Astrocyte of the hippocampus (primary cell): ENCODE measurements around the gene ITGAX.
"Not testable (repeated sequence)": the region's sequence is repeated elsewhere in the genome, so short reads cannot be mapped to it uniquely, and the experiment has no call there.

Source experiments
- DNase-seq: peaks from one replicate; pipeline ENCODE4 v3.0.0; 2011; ENCODE audit warnings: low read depth, low spot score

ITGAX gene

GRCh38 chr16:31354394-31355291 is at the start of gene ITGAX:
TSS of gene ITGAX (plus strand) at chr16:31355176. CDS start at chr16:31355255, 79 bp downstream.
- peak; percentile 7 for DNase-seq

GRCh38 chr16:31305219-31305618 is 49.8 kb upstream of the ITGAX start:
- no peak for DNase-seq

DNA sequence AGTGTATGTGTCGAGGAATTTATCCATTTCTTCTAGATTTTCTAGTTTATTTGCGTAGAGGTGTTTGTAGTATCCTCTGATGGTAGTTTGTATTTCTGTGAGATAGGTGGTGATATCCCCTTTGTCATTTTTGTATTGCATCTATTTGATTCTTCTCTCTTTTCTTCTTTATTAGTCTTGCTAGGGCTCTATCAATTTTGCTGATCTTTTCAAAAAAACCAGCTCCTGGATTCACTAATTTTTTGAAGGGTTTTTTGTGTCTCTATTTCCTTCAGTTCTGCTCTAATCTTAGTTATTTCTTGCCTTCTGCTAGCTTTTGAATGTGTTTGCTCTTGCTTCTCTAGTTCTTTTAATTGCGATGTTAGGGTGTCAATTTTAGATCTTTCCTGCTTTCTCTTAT is 46.6 kb upstream of the ITGAX start:
- not testable (repeated sequence) for DNase-seq

GRCh38 chr16:31322500-31322899 is 32.5 kb upstream of the ITGAX start:
- no peak for DNase-seq

GRCh38 chr16:31323959-31324629 is 30.9 kb upstream of the ITGAX start:
- no peak for DNase-seq

GRCh38 chr16:31325171-31325570 is 29.8 kb upstream of the ITGAX start:
- DNase-seq = no peak

GRCh38 chr16:31327646-31328225 is 27.2 kb upstream of the ITGAX start:
- DNase-seq = no peak

- no peak for DNase-seq
These were observed 26.5 kb upstream of the ITGAX start for GRCh38 chr16:31328322-31329052.

GRCh38 chr16:31329671-31330552 is 25.1 kb upstream of the ITGAX start:
- DNase-seq = no peak

- no peak for DNase-seq
These were observed 24.5 kb upstream of the ITGAX start for GRCh38 chr16:31330553-31330890.

DNA sequence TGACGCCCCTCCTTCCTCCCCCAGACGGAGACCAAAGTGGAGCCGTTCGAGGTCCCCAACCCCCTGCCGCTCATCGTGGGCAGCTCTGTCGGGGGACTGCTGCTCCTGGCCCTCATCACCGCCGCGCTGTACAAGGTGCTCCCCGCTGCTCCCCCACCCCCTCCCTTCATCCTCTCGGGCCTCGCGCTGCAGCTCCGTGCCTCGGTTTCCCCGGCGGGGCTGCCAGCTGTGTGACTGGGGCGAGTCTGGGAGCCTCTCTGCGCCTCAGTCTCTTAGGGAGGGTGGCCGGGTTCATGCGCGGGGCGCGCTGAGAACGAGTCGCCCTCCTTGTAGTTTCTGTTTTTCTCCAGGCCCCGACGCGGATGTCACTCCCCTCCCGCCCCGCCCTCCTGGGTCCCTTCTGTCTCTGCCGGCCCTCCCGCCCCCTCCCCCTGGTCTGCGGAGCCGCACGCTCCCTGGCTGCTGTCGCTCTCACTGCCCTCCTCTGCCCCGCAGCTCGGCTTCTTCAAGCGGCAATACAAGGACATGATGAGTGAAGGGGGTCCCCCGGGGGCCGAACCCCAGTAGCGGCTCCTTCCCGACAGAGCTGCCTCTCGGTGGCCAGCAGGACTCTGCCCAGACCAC is 23.7 kb upstream of the ITGAX start:
- DNase-seq = no peak

- DNase-seq = no peak
These were observed 23.1 kb upstream of the ITGAX start for GRCh38 chr16:31331807-31332301.

DNA sequence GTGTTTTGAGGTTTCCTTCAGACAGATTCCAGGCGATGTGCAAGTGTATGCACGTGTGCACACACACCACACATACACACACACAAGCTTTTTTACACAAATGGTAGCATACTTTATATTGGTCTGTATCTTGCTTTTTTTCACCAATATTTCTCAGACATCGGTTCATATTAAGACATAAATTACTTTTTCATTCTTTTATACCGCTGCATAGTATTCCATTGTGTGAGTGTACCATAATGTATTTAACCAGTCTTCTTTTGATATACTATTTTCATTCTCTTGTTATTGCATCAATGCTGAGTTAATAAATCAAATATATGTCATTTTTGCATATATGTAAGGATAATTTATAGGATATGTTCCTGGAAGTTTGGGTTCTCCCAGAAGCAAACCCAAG is 22.4 kb upstream of the ITGAX start:
- no peak for DNase-seq

DNA sequence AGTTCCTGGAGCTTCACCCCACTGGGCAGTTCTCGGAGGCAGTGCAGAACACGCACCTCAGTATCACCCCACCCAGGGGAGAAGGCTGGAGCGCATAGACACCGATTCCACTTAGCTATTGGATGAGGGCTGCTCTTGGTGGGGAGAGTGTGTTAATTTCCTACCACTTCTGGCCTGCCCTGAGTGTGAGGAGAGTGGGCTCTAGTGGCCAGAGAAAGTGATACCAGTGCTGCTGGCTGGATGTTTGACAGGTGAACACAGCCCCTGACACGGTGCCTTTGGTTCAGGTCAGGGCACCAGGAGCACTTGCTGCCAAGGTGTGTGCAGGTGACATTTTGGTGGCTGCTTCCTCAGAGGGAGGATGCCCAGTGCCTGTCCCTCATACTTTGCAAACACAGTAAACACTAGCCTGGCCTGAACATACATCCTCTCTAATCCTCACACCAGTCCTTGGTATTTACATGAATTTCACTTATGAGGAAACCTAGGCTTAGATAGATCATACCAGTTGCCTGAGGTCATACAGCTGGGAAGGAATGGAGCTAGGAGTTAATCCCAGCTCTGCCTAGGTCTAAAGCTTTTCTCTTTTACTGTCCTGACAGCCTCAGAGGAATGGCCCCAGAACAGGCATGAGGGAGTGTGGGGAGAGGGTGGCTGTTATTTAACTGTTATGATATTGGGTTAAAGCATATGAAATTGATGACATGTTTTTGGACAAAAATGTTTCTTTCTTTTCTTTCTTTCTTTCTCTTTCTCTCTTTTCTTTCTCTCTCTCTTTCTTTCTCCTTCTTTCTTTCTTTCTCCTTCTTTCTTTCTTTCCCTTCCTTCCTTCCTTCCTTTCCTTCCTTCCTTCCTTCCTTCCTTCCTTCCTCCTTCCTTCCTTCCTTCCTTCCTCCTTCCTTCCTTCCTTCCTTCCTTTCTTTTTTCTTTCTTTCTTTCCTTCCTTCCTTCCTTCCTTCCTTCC is 21.0 kb upstream of the ITGAX start:
- DNase-seq = no peak

DNA sequence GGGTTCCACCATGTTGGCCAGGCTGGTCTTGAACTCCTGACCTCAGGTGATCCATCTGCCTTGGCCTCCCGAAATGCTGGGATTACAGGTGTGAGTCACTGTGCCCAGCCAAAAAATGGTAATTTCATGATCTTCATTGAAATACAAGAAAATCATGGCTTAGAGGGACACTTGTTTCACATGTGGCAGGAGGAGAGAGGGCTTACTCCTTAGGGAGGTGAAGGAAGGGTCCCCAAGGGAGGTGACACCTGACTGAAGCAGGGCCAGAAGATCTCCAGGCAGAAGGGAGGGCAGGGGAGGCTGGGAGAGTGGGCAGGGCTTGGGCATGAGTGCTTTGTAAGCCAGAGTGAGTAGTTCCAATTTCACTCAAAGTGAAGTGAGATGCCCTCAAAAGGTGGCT is 20.0 kb upstream of the ITGAX start:
- DNase-seq = no peak

- DNase-seq = no peak
These were observed 19.5 kb upstream of the ITGAX start for GRCh38 chr16:31335431-31335830.

DNA sequence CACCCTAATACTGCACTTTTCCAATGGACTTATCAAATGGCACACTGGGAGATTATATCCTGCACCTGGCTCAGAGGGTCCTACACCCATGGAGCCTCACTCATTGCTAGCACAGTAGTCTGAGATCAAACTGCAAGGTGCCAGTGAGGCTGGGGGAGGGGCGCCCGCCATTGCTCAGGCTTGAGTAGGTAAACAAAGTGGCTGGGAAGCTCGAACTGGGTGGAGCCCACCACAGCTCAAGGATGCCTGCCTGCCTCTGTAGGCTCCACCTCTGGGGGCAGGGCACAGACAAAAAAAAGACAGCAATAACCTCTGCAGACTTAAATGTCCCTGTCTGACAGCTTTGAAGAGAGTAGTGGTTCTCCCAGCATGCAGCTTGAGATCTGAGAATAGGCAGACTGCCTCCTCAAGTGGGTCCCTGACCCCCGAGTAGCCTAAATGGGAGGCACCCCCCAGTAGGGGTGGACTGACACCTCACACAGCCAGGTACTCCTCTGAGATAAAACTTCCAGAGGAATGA is 16.8 kb upstream of the ITGAX start:
- not testable (repeated sequence) for DNase-seq

- DNase-seq = no peak
These were observed 10.3 kb upstream of the ITGAX start for GRCh38 chr16:31344712-31345111.

GRCh38 chr16:31347445-31347844 is 7.5 kb upstream of the ITGAX start:
- no peak for DNase-seq
